Karpas-422 (cell line): ENCODE data around the gene TNS3. TPM values are rescaled to one million over a fixed set of nuclear protein-coding genes. Genes with fewer than 3 reads are reported as not detected.
"Not testable (repeated sequence)": the region's sequence is repeated elsewhere in the genome, so short reads cannot be mapped to it uniquely, and the experiment has no call there.

Experiments used
- DNase-seq: peaks from one replicate; pipeline ENCODE4 v3.0.0-alpha.2; 2015
- H2AFZ ChIP-seq: fragments of 200-600 bp; sonication (generic); 2 replicates; pipeline ENCODE4 v1.6.1; 2014; ENCODE audit warnings: antibody characterized with exemption, low read length, mixed read lengths
- H3K27ac ChIP-seq: fragments of 200-600 bp; sonication (generic); 2 replicates; pipeline ENCODE4 v1.5.1; 2014; ENCODE audit warnings: mild to moderate bottlenecking, low read length, moderate library complexity
- H3K27me3 ChIP-seq: fragments of 200-600 bp; sonication (generic); 2 replicates; pipeline ENCODE4 v1.6.1; 2014; ENCODE audit warnings: low read length, mixed read lengths
- H3K36me3 ChIP-seq: fragments of 200-600 bp; sonication (generic); 2 replicates; pipeline ENCODE4 v1.6.1; 2014; ENCODE audit warnings: low read length, mixed read lengths; ENCODE audit not compliant: insufficient read depth
- H3K4me1 ChIP-seq: fragments of 200-600 bp; sonication (generic); 2 replicates; pipeline ENCODE4 v1.6.1; 2014; ENCODE audit warnings: mild to moderate bottlenecking, low read length, mixed read lengths
- H3K4me2 ChIP-seq: fragments of 200-600 bp; sonication (generic); 2 replicates; pipeline ENCODE4 v1.6.1; 2014; ENCODE audit warnings: low read length, low read depth, mild to moderate bottlenecking; ENCODE audit not compliant: poor library complexity, severe bottlenecking
- H3K4me3 ChIP-seq: fragments of 200-600 bp; sonication (generic); 2 replicates; pipeline ENCODE4 v1.5.1; 2014; ENCODE audit warnings: mild to moderate bottlenecking, antibody characterized with exemption, low read length, mixed read lengths
- H3K79me2 ChIP-seq: fragments of 200-600 bp; sonication (generic); 2 replicates; pipeline ENCODE4 v1.6.1; 2014; ENCODE audit warnings: mild to moderate bottlenecking, low read length, mixed read lengths
- H3K9ac ChIP-seq: fragments of 200-600 bp; sonication (generic); 2 replicates; pipeline ENCODE4 v1.6.0; 2014; ENCODE audit warnings: low read length
- H3K9me2 ChIP-seq: fragments of 200-600 bp; sonication (generic), shearing (Covaris generic); replicated peaks from 2 replicates; pipeline ENCODE4 v1.6.0; 2014; ENCODE audit warnings: mild to moderate bottlenecking, low read length, moderate library complexity; ENCODE audit not compliant: insufficient read depth
- H3K9me3 ChIP-seq: fragments of 300-700, 200-600 bp; sonication (generic); 2 replicates; pipeline ENCODE4 v1.6.1; 2014; ENCODE audit warnings: low read length, mixed read lengths
- H4K20me1 ChIP-seq: fragments of 200-600 bp; sonication (generic); 2 replicates; pipeline ENCODE4 v1.6.1; 2014; ENCODE audit warnings: mild to moderate bottlenecking, antibody characterized with exemption, low read length, low read depth; ENCODE audit not compliant: insufficient read depth
- total RNA-seq: library from RNA; depleted of rRNA; stranded (reverse); fragments of >200 nt; shearing (Covaris generic); gene quantifications from 2 replicates; pipeline ENCODE4 v1.2.3, GENCODE V29; 2014; ENCODE audit warnings: low replicate concordance

Gene TNS3
- total RNA-seq, 1 experiment from 2014 or later, result 56.6 TPM

- H3K36me3 ChIP-seq, H4K20me1 ChIP-seq, H3K27me3 ChIP-seq, H3K9me3 ChIP-seq, H3K4me1 ChIP-seq, H3K4me3 ChIP-seq, DNase-seq, H3K79me2 ChIP-seq, H3K27ac ChIP-seq, H3K9me2 ChIP-seq, H3K9ac ChIP-seq, H2AFZ ChIP-seq, H3K4me2 ChIP-seq: not testable (repeated sequence)
Measured at GRCh38 chr7:47262160-47262559, 319.8 kb downstream of the TNS3 start.

GRCh38 chr7:47260270-47260669 is 321.6 kb downstream of the TNS3 start:
- no peaks in the 10 kb centered on the region for H3K9me2 ChIP-seq
- H3K9ac ChIP-seq, result no peak overlapping the region
- H2AFZ ChIP-seq, result no peak overlapping the region
- H3K36me3 ChIP-seq, result peaks cover 5% of the 10 kb centered on the region; the same call in 1 of the 2 replicates
- H3K27me3 ChIP-seq, result no peaks in the 10 kb centered on the region
- no peak for DNase-seq
- H4K20me1 ChIP-seq, result no peaks in the 10 kb centered on the region
- H3K9me3 ChIP-seq, result no peaks in the 10 kb centered on the region
- no peak overlapping the region for H3K4me2 ChIP-seq
- no peaks in the 10 kb centered on the region for H3K79me2 ChIP-seq
- no peak overlapping the region for H3K4me3 ChIP-seq
- H3K4me1 ChIP-seq, result no peaks in the 10 kb centered on the region
- H3K27ac ChIP-seq, result no peak overlapping the region

GRCh38 chr7:47259682-47260081 is 322.2 kb downstream of the TNS3 start:
- no peak overlapping the region for H2AFZ ChIP-seq
- no peaks in the 10 kb centered on the region for H3K9me2 ChIP-seq
- DNase-seq, result no peak
- no peaks in the 10 kb centered on the region for H3K27me3 ChIP-seq
- no peaks in the 10 kb centered on the region for H3K79me2 ChIP-seq
- H3K9me3 ChIP-seq, result no peaks in the 10 kb centered on the region
- no peaks in the 10 kb centered on the region for H3K4me1 ChIP-seq
- no peaks in the 10 kb centered on the region for H4K20me1 ChIP-seq
- peaks cover 5% of the 10 kb centered on the region; the same call in 1 of the 2 replicates for H3K36me3 ChIP-seq
- H3K4me3 ChIP-seq, result no peak overlapping the region
- H3K9ac ChIP-seq, result no peak overlapping the region
- H3K4me2 ChIP-seq, result no peak overlapping the region
- H3K27ac ChIP-seq, result no peak overlapping the region

GRCh38 chr7:47258798-47259197 is 323.1 kb downstream of the TNS3 start:
- no peaks in the 10 kb centered on the region for H3K27me3 ChIP-seq
- no peak for DNase-seq
- H3K4me3 ChIP-seq, result no peak overlapping the region

GRCh38 chr7:47256016-47256415 is 325.9 kb downstream of the TNS3 start:
- Histone ChIP-seq H3K4me2 (no peak overlapping the region), H3K9me3 (no peaks in the 10 kb centered on the region), H3K79me2 (no peaks in the 10 kb centered on the region), H2AFZ (no peak overlapping the region), H3K27me3 (no peaks in the 10 kb centered on the region), H3K4me3 (no peak overlapping the region), H3K27ac (no peak overlapping the region), H3K36me3 (0 out of 2 replicates have a peak, but pooled peaks cover 3% of the 10 kb centered on the region), H4K20me1 (no peaks in the 10 kb centered on the region), H3K9me2 (no peaks in the 10 kb centered on the region), H3K9ac (no peak overlapping the region), H3K4me1 (no peaks in the 10 kb centered on the region)
- DNase-seq, result no peak

More at GRCh38 chr7:47258798-47259197, 323.1 kb downstream of the TNS3 start:
- H4K20me1 ChIP-seq, result no peaks in the 10 kb centered on the region
- peaks cover 5% of the 10 kb centered on the region; the same call in 1 of the 2 replicates for H3K36me3 ChIP-seq
- no peak overlapping the region for H2AFZ ChIP-seq
- H3K9ac ChIP-seq, result no peak overlapping the region
- H3K9me2 ChIP-seq, result no peaks in the 10 kb centered on the region
- H3K79me2 ChIP-seq, result no peaks in the 10 kb centered on the region
- H3K9me3 ChIP-seq, result no peaks in the 10 kb centered on the region
- H3K4me2 ChIP-seq, result no peak overlapping the region
- no peak overlapping the region for H3K27ac ChIP-seq
- no peaks in the 10 kb centered on the region for H3K4me1 ChIP-seq

- H3K4me3 ChIP-seq, result no peak overlapping the region
- DNase-seq, result no peak
- no peaks in the 10 kb centered on the region for H3K79me2 ChIP-seq
- no peak overlapping the region for H3K4me2 ChIP-seq
- H3K27me3 ChIP-seq, result no peaks in the 10 kb centered on the region
- no peaks in the 10 kb centered on the region for H3K9me3 ChIP-seq
- H3K9ac ChIP-seq, result no peak overlapping the region
- H4K20me1 ChIP-seq, result no peaks in the 10 kb centered on the region
- no peaks in the 10 kb centered on the region for H3K9me2 ChIP-seq
- 0 out of 2 replicates have a peak, but pooled peaks cover 3% of the 10 kb centered on the region for H3K36me3 ChIP-seq
- no peaks in the 10 kb centered on the region for H3K4me1 ChIP-seq
- no peak overlapping the region for H3K27ac ChIP-seq
- H2AFZ ChIP-seq, result no peak overlapping the region
Measured at GRCh38 chr7:47255441-47255840, 326.5 kb downstream of the TNS3 start.

GRCh38 chr7:47255007-47255406 is 326.9 kb downstream of the TNS3 start:
- Histone ChIP-seq H3K79me2 (no peaks in the 10 kb centered on the region), H3K9me3 (no peaks in the 10 kb centered on the region), H3K36me3 (0 out of 2 replicates have a peak, but pooled peaks cover under 1% of the 10 kb centered on the region), H3K9me2 (no peaks in the 10 kb centered on the region), H4K20me1 (no peaks in the 10 kb centered on the region), H3K27me3 (no peaks in the 10 kb centered on the region), H2AFZ (no peak overlapping the region), H3K4me2 (no peak overlapping the region), H3K27ac (no peak overlapping the region), H3K9ac (no peak overlapping the region), H3K4me1 (no peaks in the 10 kb centered on the region), H3K4me3 (no peak overlapping the region)
- no peak for DNase-seq

GRCh38 chr7:47254081-47254977 is 327.6 kb downstream of the TNS3 start:
- no peak overlapping the region for H2AFZ ChIP-seq
- no peaks in the 10 kb centered on the region for H3K79me2 ChIP-seq
- no peak overlapping the region for H3K9ac ChIP-seq
- no peaks in the 10 kb centered on the region for H3K36me3 ChIP-seq
- no peak overlapping the region for H3K4me2 ChIP-seq
- no peaks in the 10 kb centered on the region for H4K20me1 ChIP-seq
- no peaks in the 10 kb centered on the region for H3K27me3 ChIP-seq
- no peak for DNase-seq
- H3K27ac ChIP-seq, result no peak overlapping the region
- no peaks in the 10 kb centered on the region for H3K9me2 ChIP-seq
- no peaks in the 10 kb centered on the region for H3K9me3 ChIP-seq
- H3K4me1 ChIP-seq, result no peaks in the 10 kb centered on the region
- no peak overlapping the region for H3K4me3 ChIP-seq
